ENCODE data around the gene CBX1.
A peak's percentile ranks its signal among the peaks of the same experiment; 100 is the strongest.
"Not testable (repeated sequence)": the region's sequence is repeated elsewhere in the genome, so short reads cannot be mapped to it uniquely, and the experiment has no call there.

CBX1 gene

GRCh38 chr17:48051706-48052486 lies 49.4 kb downstream of the CBX1 start:
- DNase-seq (ENCODE audit: low spot score), result peak; percentile 44

GRCh38 chr17:48051283-48051682 lies 50.0 kb downstream of the CBX1 start:
- no peak for DNase-seq (ENCODE audit: low spot score)

GRCh38 chr17:48048384-48049126 lies 52.7 kb downstream of the CBX1 start:
- DNase-seq (ENCODE audit: low spot score), result peak; percentile 74

GRCh38 chr17:48047741-48048383 lies 53.4 kb downstream of the CBX1 start, which contains the start of gene NFE2L1:
Gene NFE2L1 (plus strand): TSS chr17:48048359. CDS start chr17:48051119, 2,760 bp downstream.
- DNase-seq (ENCODE audit: low spot score), result peak; percentile 100

GRCh38 chr17:48047113-48047740 lies 54.1 kb downstream of the CBX1 start:
- no peak for DNase-seq (ENCODE audit: low spot score)

- no peak for DNase-seq (ENCODE audit: low spot score)
Observed at GRCh38 chr17:48046296-48046695, 55.0 kb downstream of the CBX1 start.

GRCh38 chr17:48045316-48046001 lies 55.8 kb downstream of the CBX1 start:
- DNase-seq (ENCODE audit: low spot score), result no peak

GRCh38 chr17:48044851-48045250 lies 56.4 kb downstream of the CBX1 start:
- DNase-seq (ENCODE audit: low spot score), result no peak

- no peak for DNase-seq (ENCODE audit: low spot score)
Observed at GRCh38 chr17:48043176-48043575, 58.1 kb downstream of the CBX1 start.

- DNase-seq (ENCODE audit: low spot score), result no peak
Observed at GRCh38 chr17:48038687-48039086, 62.6 kb downstream of the CBX1 start.

GRCh38 chr17:48037838-48038323 lies 63.4 kb downstream of the CBX1 start:
- DNase-seq (ENCODE audit: low spot score), result no peak

GRCh38 chr17:48037036-48037837 lies 64.0 kb downstream of the CBX1 start, which contains the start of gene COPZ2:
Gene COPZ2 (minus strand): TSS chr17:48037797. CDS start chr17:48037777, 20 bp downstream.
- DNase-seq (ENCODE audit: low spot score), result no peak

GRCh38 chr17:48036693-48037035 lies 64.6 kb downstream of the CBX1 start:
- no peak for DNase-seq (ENCODE audit: low spot score)

- DNase-seq (ENCODE audit: low spot score), result not testable (repeated sequence)
Observed at GRCh38 chr17:48034734-48035133, 66.5 kb downstream of the CBX1 start.

GRCh38 chr17:48031966-48032365 lies 69.3 kb downstream of the CBX1 start:
- no peak for DNase-seq (ENCODE audit: low spot score)

- no peak for DNase-seq (ENCODE audit: low spot score)
Observed at GRCh38 chr17:48030531-48030930, 70.7 kb downstream of the CBX1 start.

GRCh38 chr17:48028736-48029135 lies 72.5 kb downstream of the CBX1 start:
- no peak for DNase-seq (ENCODE audit: low spot score)

GRCh38 chr17:48027322-48027981 lies 73.8 kb downstream of the CBX1 start:
- no peak for DNase-seq (ENCODE audit: low spot score)

GRCh38 chr17:48026502-48027321 lies 74.6 kb downstream of the CBX1 start:
- peak; percentile 70 for DNase-seq (ENCODE audit: low spot score)

Data from putamen (tissue), 1 donor.